H9 (cell line): Measurements from ENCODE around the gene ABHD8. TPM values are rescaled to one million over a fixed set of nuclear protein-coding genes. Genes with fewer than 3 reads are reported as not detected.

Experiments used
- DNase-seq: peaks from one replicate; pipeline ENCODE4 v3.0.0-alpha.2; 2017
- H2AFZ ChIP-seq: one replicate; pipeline ENCODE4 v1.6.1; 2013; ENCODE audit warnings: mild to moderate bottlenecking, low read length, control low read depth, moderate library complexity
- H2AK5ac ChIP-seq: 2 replicates; pipeline ENCODE4 v1.6.1; 2013; ENCODE audit warnings: low read length, control low read depth, mixed read lengths; ENCODE audit not compliant: insufficient read length
- H2BK120ac ChIP-seq: one replicate; pipeline ENCODE4 v1.6.1; 2013; ENCODE audit warnings: low read depth, mild to moderate bottlenecking, low read length, control low read depth, inconsistent platforms; ENCODE audit not compliant: poor library complexity, severe bottlenecking
- H2BK12ac ChIP-seq: 2 replicates; pipeline ENCODE4 v1.6.1; 2013; ENCODE audit warnings: low read length, control low read depth, mixed read lengths, low read depth; ENCODE audit not compliant: insufficient read length
- H2BK15ac ChIP-seq: 2 replicates; pipeline ENCODE4 v1.6.1; 2013; ENCODE audit warnings: low read depth, low read length, control low read depth
- H2BK20ac ChIP-seq: one replicate; pipeline ENCODE4 v1.6.1; 2013; ENCODE audit warnings: low read depth, mild to moderate bottlenecking, low read length, control low read depth, inconsistent platforms; ENCODE audit not compliant: poor library complexity, severe bottlenecking
- H2BK5ac ChIP-seq: 2 replicates; pipeline ENCODE4 v1.6.1; 2013; ENCODE audit warnings: low read length, control low read depth, mixed read lengths; ENCODE audit not compliant: insufficient read length
- H3K14ac ChIP-seq: 2 replicates; pipeline ENCODE4 v1.6.1; 2013; ENCODE audit warnings: low read length, control low read depth; ENCODE audit not compliant: insufficient read depth
- H3K18ac ChIP-seq: 2 replicates; pipeline ENCODE4 v1.6.1; 2013; ENCODE audit warnings: low read depth, mild to moderate bottlenecking, mixed read lengths, low read length, control low read depth; ENCODE audit not compliant: insufficient read length
- H3K23ac ChIP-seq: 2 replicates; pipeline ENCODE4 v1.6.1; 2013; ENCODE audit warnings: low read length, control low read depth, mixed read lengths, low read depth; ENCODE audit not compliant: insufficient read length
- H3K23me2 ChIP-seq: 2 replicates; pipeline ENCODE4 v1.6.1; 2013; ENCODE audit warnings: low read depth, mild to moderate bottlenecking, mixed read lengths, low read length, control low read depth; ENCODE audit not compliant: insufficient read length, poor library complexity, severe bottlenecking
- H3K27ac ChIP-seq: 2 replicates; pipeline ENCODE4 v1.5.1; 2013; ENCODE audit warnings: low read length, control low read depth, mixed read lengths, low read depth; ENCODE audit not compliant: insufficient read length
- H3K27me3 ChIP-seq: 2 replicates; pipeline ENCODE4 v1.6.1; 2013; ENCODE audit warnings: low read length, control low read depth, inconsistent platforms; ENCODE audit not compliant: insufficient read depth
- H3K4ac ChIP-seq: 2 replicates; pipeline ENCODE4 v1.6.1; 2013; ENCODE audit warnings: low read depth, mild to moderate bottlenecking, control low read depth, inconsistent platforms, low read length, moderate library complexity
- H3K4me1 ChIP-seq: 2 replicates; pipeline ENCODE4 v1.6.1; 2013; ENCODE audit warnings: low read length, control low read depth, inconsistent platforms; ENCODE audit not compliant: insufficient read depth
- H3K4me2 ChIP-seq: 2 replicates; pipeline ENCODE4 v1.6.1; 2013; ENCODE audit warnings: low read length, control low read depth, mixed read lengths; ENCODE audit not compliant: insufficient read length, insufficient read depth
- H3K56ac ChIP-seq: 2 replicates; pipeline ENCODE4 v1.6.1; 2013; ENCODE audit warnings: low read depth, mild to moderate bottlenecking, mixed read lengths, low read length, control low read depth; ENCODE audit not compliant: insufficient read length
- H3K79me1 ChIP-seq: 2 replicates; pipeline ENCODE4 v1.6.1; 2013; ENCODE audit warnings: low read depth, mild to moderate bottlenecking, moderate library complexity, low read length, control low read depth, inconsistent platforms; ENCODE audit not compliant: insufficient read depth, poor library complexity, severe bottlenecking
- H3K79me2 ChIP-seq: 2 replicates; pipeline ENCODE4 v1.6.1; 2013; ENCODE audit warnings: low read length, control low read depth, inconsistent platforms; ENCODE audit not compliant: insufficient read depth
- H3K9ac ChIP-seq: 2 replicates; pipeline ENCODE4 v1.6.1; 2013; ENCODE audit warnings: low read length, control low read depth, mixed read lengths; ENCODE audit not compliant: insufficient read length; ENCODE audit errors: extremely low read depth
- H3K9me3 ChIP-seq: one replicate; pipeline ENCODE4 v1.6.1; 2013; ENCODE audit warnings: low read depth, low read length, inconsistent platforms; ENCODE audit not compliant: control insufficient read depth
- H3T11ph ChIP-seq: one replicate; pipeline ENCODE4 v1.6.1; 2013; ENCODE audit warnings: mild to moderate bottlenecking, low read length, control low read depth, inconsistent platforms
- H4K20me1 ChIP-seq: one replicate; pipeline ENCODE4 v1.6.1; 2013; ENCODE audit not compliant: control insufficient read depth, insufficient read length, insufficient read depth
- H4K5ac ChIP-seq: 2 replicates; pipeline ENCODE4 v1.6.1; 2013; ENCODE audit warnings: low read depth, mild to moderate bottlenecking, mixed read lengths, low read length, control low read depth; ENCODE audit not compliant: insufficient read length
- H4K8ac ChIP-seq: replicated peaks from 2 replicates; pipeline ENCODE4 v1.6.1; 2013; ENCODE audit warnings: low read length, control low read depth, mixed read lengths, low read depth; ENCODE audit not compliant: insufficient read length
- H4K91ac ChIP-seq: 2 replicates; pipeline ENCODE4 v1.6.1; 2013; ENCODE audit warnings: low read depth, mild to moderate bottlenecking, moderate library complexity, mixed read lengths, low read length, control low read depth; ENCODE audit not compliant: insufficient read length
- H3K27ac Mint-ChIP-seq, 3 experiments: 2 replicates in 2 of 3; 3 replicates in 1 of 3; pipeline ENCODE4 v1.8.0; 2020 to 2021; ENCODE audit warnings: mixed read lengths in 3 of 3, mild to moderate bottlenecking in 1 of 3, moderate library complexity in 1 of 3
- H3K27me3 Mint-ChIP-seq: 2 replicates; pipeline ENCODE4 v1.8.0; 2021; ENCODE audit warnings: low read depth, mild to moderate bottlenecking, moderate library complexity, mixed read lengths
- H3K36me3 Mint-ChIP-seq, 3 experiments: 2 replicates in 2 of 3; 3 replicates in 1 of 3; pipeline ENCODE4 v1.8.0; 2020 to 2021; ENCODE audit warnings: low read depth in 3 of 3, mixed read lengths in 3 of 3; ENCODE audit not compliant: insufficient read depth in 1 of 3
- H3K4me1 Mint-ChIP-seq, 2 experiments: 2 replicates each; pipeline ENCODE4 v1.8.0; 2020; ENCODE audit warnings: mixed read lengths in 2 of 2
- H3K4me3 Mint-ChIP-seq, 2 experiments: 2 replicates in 1 of 2; 3 replicates in 1 of 2; pipeline ENCODE4 v1.8.0; 2020 to 2021; ENCODE audit warnings: mild to moderate bottlenecking in 2 of 2, mixed read lengths in 2 of 2, moderate library complexity in 1 of 2
- H3K9me3 Mint-ChIP-seq, 2 experiments: 2 replicates in 1 of 2; 3 replicates in 1 of 2; pipeline ENCODE4 v1.8.0; 2020; ENCODE audit warnings: mild to moderate bottlenecking in 2 of 2, mixed read lengths in 2 of 2, moderate library complexity in 1 of 2
- CTCF ChIP-seq: fragments of 200-600 bp; sonication (generic); conservative IDR thresholded peaks from 3 replicates; pipeline ENCODE4 v1.8.0; 2021; ENCODE audit warnings: antibody characterized with exemption, mild to moderate bottlenecking
- WGBS: extraction: QIAGEN DNeasy Blood & Tissue Kit; methylation state at CpG from one replicate; pipeline ENCODE4 v1.1.7; 2013; ENCODE audit warnings: missing lambda C conversion rate, low lambda C conversion rate, mixed read lengths; ENCODE audit not compliant: insufficient read length; ENCODE audit errors: extremely low coverage; 5-methylcytosine and 5-hydroxymethylcytosine counted together
- total RNA-seq: library from RNA; stranded (reverse); gene quantifications from 2 replicates; pipeline ENCODE4 v1.2.1, GENCODE V29; 2021

Gene ABHD8
- total RNA-seq, 1 experiment from 2014 or later, result 11.7 TPM

DNA sequence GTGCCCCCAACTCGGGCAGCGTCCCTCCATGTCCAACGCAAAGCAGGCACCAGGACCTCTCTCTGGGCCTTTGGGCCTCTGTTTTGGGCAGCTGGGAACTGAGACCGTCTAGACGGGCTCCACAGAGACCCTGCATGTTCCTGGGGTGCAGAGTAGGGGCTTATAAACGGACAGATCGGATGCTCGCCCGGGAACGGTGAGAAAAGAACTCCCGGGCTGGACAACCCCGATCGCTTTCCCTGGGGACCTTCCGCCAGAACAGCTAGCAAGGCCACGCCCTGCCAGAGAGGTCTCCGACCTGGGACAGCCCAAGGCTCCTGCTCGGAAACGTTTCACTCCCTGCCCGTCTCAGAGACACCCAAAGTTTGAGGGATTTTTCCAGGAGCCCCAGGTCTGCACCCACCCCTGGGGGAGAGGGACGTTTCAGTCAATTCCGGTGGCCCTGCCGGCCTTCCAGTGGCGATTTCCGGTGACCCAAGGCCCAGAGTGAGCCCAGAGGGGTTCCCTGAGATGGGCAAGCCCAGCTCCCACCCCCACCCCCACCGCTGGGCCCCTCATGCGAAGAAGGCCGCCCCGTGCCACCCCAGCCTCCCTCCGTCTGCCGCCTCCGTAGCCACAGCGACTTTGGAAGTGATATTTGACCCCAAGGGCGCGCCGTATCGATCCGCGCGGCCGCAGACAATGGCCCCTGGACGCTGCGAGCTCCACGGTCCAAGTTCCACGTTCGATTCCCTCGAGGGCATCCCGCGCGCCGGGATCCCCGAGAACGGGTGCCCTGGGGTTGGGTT, 59.2 kb downstream of the ABHD8 start:
- Mint-ChIP-seq H3K4me3 (peak overlapping the region; percentile 91 to 95), H3K27me3 (peaks cover 2% of the 10 kb centered on the region; the same call in 1 of the 2 replicates), H3K27ac (peak overlapping the region; percentile 58 to 93 (median 82); a peak in 4 of 7 replicates), H3K4me1 (peaks cover 43 to 48% of the 10 kb centered on the region in 2 experiments), H3K9me3 (peaks cover 0 to 3% of the 10 kb centered on the region in 2 experiments; a peak in 1 of 5 replicates), H3K36me3 (peaks cover 0 to 22% (median 20%) of the 10 kb centered on the region in 3 experiments; a peak in 6 of 7 replicates)
- H3K4me1 ChIP-seq, result peaks cover 4% of the 10 kb centered on the region; the same call in 1 of the 2 replicates
- H4K91ac ChIP-seq, result no peak overlapping the region
- no peaks in the 10 kb centered on the region for H3K27me3 ChIP-seq
- H2AK5ac ChIP-seq, result no peak overlapping the region
- no peak overlapping the region for H2BK15ac ChIP-seq
- no peak overlapping the region for H4K5ac ChIP-seq
- no peaks in the 10 kb centered on the region for H3K9me3 ChIP-seq
- H3K79me2 ChIP-seq, result peaks cover 26% of the 10 kb centered on the region; the same call in 1 of the 2 replicates
- no peak overlapping the region for H3K27ac ChIP-seq
- H3K56ac ChIP-seq, result no peak overlapping the region
- no peaks in the 10 kb centered on the region for H4K20me1 ChIP-seq
- H2BK120ac ChIP-seq, result no peak overlapping the region
- no peak overlapping the region for H3K23ac ChIP-seq
- WGBS, result no CpG with 5 or more reads among the region's 52 CpGs
- TF ChIP-seq CTCF, result no peak
- peak; percentile 59 for DNase-seq
- peak overlapping the region; percentile 6 for H3K9ac ChIP-seq
- no peak overlapping the region for H2BK12ac ChIP-seq
- no peak overlapping the region for H2BK20ac ChIP-seq
- H3K4me2 ChIP-seq, result peak overlapping the region; percentile 63
- no peak overlapping the region for H3T11ph ChIP-seq
- no peak overlapping the region for H3K4ac ChIP-seq
- peak overlapping the region; percentile 44; the same call in 1 of the 2 replicates for H3K14ac ChIP-seq
- no peak overlapping the region for H2AFZ ChIP-seq
- H2BK5ac ChIP-seq, result no peak overlapping the region
- peaks cover 17% of the 10 kb centered on the region for H3K23me2 ChIP-seq
- no peak overlapping the region for H4K8ac ChIP-seq
- no peak overlapping the region for H3K18ac ChIP-seq
- peaks cover 3% of the 10 kb centered on the region for H3K79me1 ChIP-seq
